NT2/D1 (cell line): Measurements from ENCODE around the gene OTUD1.

Source experiments
- YY1 ChIP-seq: IDR thresholded peaks from 2 replicates; pipeline ENCODE4 v1.6.1; 2011; ENCODE audit not compliant: insufficient read length, insufficient read depth
- ZNF274 ChIP-seq: IDR thresholded peaks from 2 replicates; pipeline ENCODE4 v1.6.1; 2011; ENCODE audit warnings: mild to moderate bottlenecking, low read depth, low read length

GRCh38 chr10:23413629-23414089 lies 25.2 kb upstream of the OTUD1 start:
- TF ChIP-seq YY1 (no peak), ZNF274 (no peak)
